Ecto neural progenitor cell (in vitro differentiated cells): ENCODE data around the gene BRD3.

Source experiments
- DNase-seq: peaks from one replicate; pipeline ENCODE4 v3.0.0-alpha.2; 2018; ENCODE audit warnings: low spot score

The BRD3 gene

GRCh38 chr9:134054891-134055811 lies 12.7 kb downstream of the BRD3 start:
- no peak for DNase-seq

DNA sequence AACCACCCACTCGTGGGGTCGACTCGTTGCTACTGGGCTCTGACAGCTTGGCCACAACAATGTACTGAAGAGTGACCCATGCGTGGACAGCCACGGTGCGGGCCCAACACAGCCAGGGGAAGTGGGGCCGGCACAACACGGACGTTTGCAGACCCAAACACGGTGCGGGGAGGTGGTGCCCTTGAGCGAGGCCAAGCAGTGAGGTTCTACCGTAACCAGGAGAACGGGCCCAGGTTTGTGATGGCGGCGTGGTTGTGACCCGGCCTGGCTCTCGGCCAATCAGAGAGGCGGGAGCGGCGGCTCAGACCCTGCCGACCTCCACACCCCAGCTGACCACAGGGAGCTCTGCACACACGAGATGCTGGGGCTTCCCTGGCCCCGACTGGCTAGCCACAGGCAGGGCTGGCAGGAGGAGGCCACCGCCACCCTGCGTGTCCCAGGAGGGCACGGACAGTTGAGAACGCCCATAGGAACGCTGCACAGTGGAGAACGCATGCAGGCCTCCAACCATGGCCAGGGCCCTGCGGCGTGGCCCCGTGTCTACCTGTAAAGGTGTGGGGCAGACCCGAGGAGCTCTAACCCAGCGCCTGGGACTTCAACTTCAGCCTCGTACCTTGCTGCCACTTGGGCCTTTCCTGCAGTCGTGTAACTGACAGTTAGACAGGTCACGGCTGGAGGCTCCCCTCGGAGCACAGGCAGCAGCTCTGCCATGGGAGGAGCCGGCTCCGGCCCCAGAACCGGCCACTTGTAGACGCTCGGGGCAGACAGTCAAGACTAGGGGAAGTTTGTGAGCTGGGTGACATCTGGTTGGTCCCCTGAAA lies 13.7 kb downstream of the BRD3 start:
- DNase-seq = no peak

GRCh38 chr9:134053401-134053871 lies 14.4 kb downstream of the BRD3 start:
- DNase-seq = no peak

- no peak for DNase-seq
These were observed 14.9 kb downstream of the BRD3 start for GRCh38 chr9:134052941-134053340.

GRCh38 chr9:134052491-134052890 lies 15.3 kb downstream of the BRD3 start:
- DNase-seq = no peak

DNA sequence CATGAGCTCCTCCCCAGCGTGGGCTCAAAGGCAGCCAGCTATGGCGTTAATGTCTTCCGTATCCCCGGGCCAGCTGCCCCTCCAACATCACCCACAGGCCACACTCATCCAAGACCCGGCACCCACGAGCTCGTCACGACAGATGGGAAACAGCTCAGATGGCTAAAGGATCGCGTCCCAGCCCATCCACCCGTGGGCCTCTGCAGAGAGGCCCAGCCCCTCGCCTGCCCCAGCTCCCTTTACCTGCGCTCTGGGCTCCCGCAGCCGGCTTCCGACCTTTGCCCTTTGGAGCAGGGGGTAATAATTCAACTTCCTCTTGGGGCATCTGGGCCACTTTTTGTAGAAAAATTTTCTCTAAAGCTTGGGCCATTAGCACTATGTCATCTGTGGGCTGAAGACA lies 16.5 kb downstream of the BRD3 start:
- DNase-seq = no peak

GRCh38 chr9:134050726-134051125 lies 17.1 kb downstream of the BRD3 start:
- no peak for DNase-seq

- no peak for DNase-seq
These were observed 17.8 kb downstream of the BRD3 start for GRCh38 chr9:134049772-134050588.

- DNase-seq = no peak
These were observed 18.6 kb downstream of the BRD3 start for GRCh38 chr9:134049236-134049635.

GRCh38 chr9:134048582-134048968 lies 19.3 kb downstream of the BRD3 start:
- no peak for DNase-seq

- DNase-seq = no peak
These were observed 19.8 kb downstream of the BRD3 start for GRCh38 chr9:134047868-134048581.

GRCh38 chr9:134046894-134047681 lies 20.7 kb downstream of the BRD3 start:
- no peak for DNase-seq

- DNase-seq = no peak
These were observed 21.8 kb downstream of the BRD3 start for GRCh38 chr9:134045841-134046544.

GRCh38 chr9:134044944-134045343 lies 22.9 kb downstream of the BRD3 start:
- no peak for DNase-seq

- no peak for DNase-seq
These were observed 24.3 kb downstream of the BRD3 start for GRCh38 chr9:134043531-134043988.

DNA sequence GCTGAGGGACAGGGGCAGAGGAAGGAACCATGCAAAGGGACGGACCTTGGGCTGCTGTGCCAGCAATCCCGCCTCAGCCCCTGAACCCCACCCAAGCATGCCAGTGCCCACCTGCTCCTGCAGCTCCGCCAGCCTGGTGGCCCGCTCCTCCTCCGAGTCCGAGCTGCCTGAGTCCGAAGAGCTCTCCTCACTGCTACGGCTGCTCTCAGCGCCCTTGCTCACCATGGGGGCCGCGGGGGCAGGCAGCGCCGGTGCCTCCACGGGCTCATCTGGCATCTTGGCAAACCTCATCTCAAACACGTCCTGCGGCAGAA lies 26.2 kb downstream of the BRD3 start:
- DNase-seq = no peak

DNA sequence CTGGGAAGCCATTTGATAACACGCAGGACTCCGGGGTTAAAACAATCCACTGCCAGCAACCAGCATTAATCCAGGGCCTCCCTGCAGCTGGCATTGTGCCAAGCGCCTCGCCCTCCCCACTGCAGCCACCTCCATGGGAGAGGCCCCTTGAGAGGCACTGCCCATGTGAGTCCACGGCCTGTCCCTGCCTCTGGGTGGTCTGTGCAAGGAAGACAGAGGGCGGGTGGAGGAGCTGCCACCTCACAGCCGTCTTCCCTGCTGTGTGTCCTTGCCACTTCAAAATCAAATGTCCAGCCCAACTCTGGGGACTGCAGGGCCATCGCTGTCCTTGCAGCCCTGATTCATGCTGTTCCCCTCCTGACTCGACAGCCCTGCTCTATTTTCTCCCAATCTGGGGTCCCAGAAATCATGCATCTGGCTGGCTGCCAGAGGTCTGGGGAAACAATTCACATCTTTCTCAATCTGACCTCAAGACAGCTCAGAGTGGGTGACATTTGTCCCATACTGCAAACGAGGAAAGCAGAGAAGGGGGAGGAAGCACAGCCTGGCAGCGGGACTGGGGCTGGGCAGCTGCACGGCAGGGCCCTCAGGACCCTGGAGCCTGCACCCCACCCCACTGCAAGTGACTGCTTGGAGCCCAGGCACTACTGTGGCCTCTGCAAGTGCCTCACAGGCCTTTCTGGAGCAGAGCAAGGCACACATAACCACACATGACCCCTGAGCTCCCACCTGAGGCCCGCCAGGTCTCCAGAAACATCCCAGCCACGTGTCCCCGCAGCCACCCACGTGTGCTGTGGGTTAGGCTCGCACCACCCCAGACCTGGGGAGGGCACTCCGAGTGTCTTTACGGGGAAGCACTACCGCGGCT lies 26.8 kb downstream of the BRD3 start:
- DNase-seq = no peak

GRCh38 chr9:134040176-134040565 lies 27.7 kb downstream of the BRD3 start:
- no peak for DNase-seq
